ENCODE data around the gene PPEF1. TPM values are rescaled to one million over a fixed set of nuclear protein-coding genes. Genes with fewer than 3 reads are reported as not detected.

Gene PPEF1
- polyA plus RNA-seq, 1 donor from 2014 or later, result 1.5 TPM

- Histone ChIP-seq H3K27me3 (ENCODE audit: insufficient read depth, low read depth, low read length) (no peaks in the 10 kb centered on the region), H3K9me3 (ENCODE audit: low read length) (no peaks in the 10 kb centered on the region), H4K20me1 (ENCODE audit: insufficient read depth) (no peaks in the 10 kb centered on the region), H3K9ac (ENCODE audit: low read length) (no peak overlapping the region), H3K27ac (ENCODE audit: low read length) (no peak overlapping the region), H2AFZ (ENCODE audit: low read depth, low read length) (no peak overlapping the region), H3F3A (ENCODE audit: insufficient read depth, low read length, poor library complexity, severe bottlenecking) (no peaks in the 10 kb centered on the region), H3K36me3 (ENCODE audit: insufficient read depth, low read length) (no peaks in the 10 kb centered on the region), H3K4me3 (ENCODE audit: low read length) (no peak overlapping the region), H3K9me2 (ENCODE audit: insufficient read depth, low read length) (no peaks in the 10 kb centered on the region), H3K4me2 (ENCODE audit: low read length) (no peak overlapping the region), H3K79me2 (replicated peaks; ENCODE audit: insufficient read depth, low read length) (no peaks in the 10 kb centered on the region)
- TF ChIP-seq POLR2AphosphoS5 (IDR thresholded peaks at IDR 0.05) (no peak), EZH2 (IDR thresholded peaks at IDR 0.05; ENCODE audit: borderline replicate concordance, insufficient read depth, low read length, poor library complexity, severe bottlenecking) (no peak), EP300 (conservative IDR thresholded peaks at IDR 0.05; ENCODE audit: poor library complexity, severe bottlenecking) (no peak), CTCF (IDR thresholded peaks at IDR 0.05; ENCODE audit: poor library complexity, severe bottlenecking) (no peak), REST (IDR thresholded peaks at IDR 0.05; ENCODE audit: borderline replicate concordance) (no peak), RAD21 (conservative IDR thresholded peaks at IDR 0.05) (no peak), SMC3 (conservative IDR thresholded peaks at IDR 0.05; ENCODE audit: poor library complexity) (no peak), TAF1 (IDR thresholded peaks at IDR 0.05; ENCODE audit: low read depth) (no peak), MXI1 (conservative IDR thresholded peaks at IDR 0.05; ENCODE audit: poor library complexity, severe bottlenecking) (no peak)
These were observed 166.4 kb downstream of the PPEF1 start for GRCh38 chrX:18873836-18874235.

- H4K20me1 ChIP-seq (ENCODE audit: insufficient read depth), result no peaks in the 10 kb centered on the region
- H3K4me3 ChIP-seq (ENCODE audit: low read length), result no peak overlapping the region
- no peaks in the 10 kb centered on the region for H3K9me3 ChIP-seq (ENCODE audit: low read length)
- no peak overlapping the region for H3K27ac ChIP-seq (ENCODE audit: low read length)
- no peak overlapping the region for H3K4me2 ChIP-seq (ENCODE audit: low read length)
- H3K79me2 ChIP-seq (replicated peaks; ENCODE audit: insufficient read depth, low read length), result no peaks in the 10 kb centered on the region
- no peak for TF ChIP-seq CTCF (IDR thresholded peaks at IDR 0.05; ENCODE audit: poor library complexity, severe bottlenecking)
- no peak for TF ChIP-seq EZH2 (IDR thresholded peaks at IDR 0.05; ENCODE audit: borderline replicate concordance, insufficient read depth, low read length, poor library complexity, severe bottlenecking)
- no peak for TF ChIP-seq EP300 (conservative IDR thresholded peaks at IDR 0.05; ENCODE audit: poor library complexity, severe bottlenecking)
- TF ChIP-seq SMC3 (conservative IDR thresholded peaks at IDR 0.05; ENCODE audit: poor library complexity), result no peak
- no peak for TF ChIP-seq POLR2AphosphoS5 (IDR thresholded peaks at IDR 0.05)
- TF ChIP-seq RAD21 (conservative IDR thresholded peaks at IDR 0.05), result no peak
- TF ChIP-seq REST (IDR thresholded peaks at IDR 0.05; ENCODE audit: borderline replicate concordance), result no peak
- no peak for TF ChIP-seq TAF1 (IDR thresholded peaks at IDR 0.05; ENCODE audit: low read depth)
- no peak for TF ChIP-seq MXI1 (conservative IDR thresholded peaks at IDR 0.05; ENCODE audit: poor library complexity, severe bottlenecking)
- H3K9me2 ChIP-seq (ENCODE audit: insufficient read depth, low read length), result no peaks in the 10 kb centered on the region
- H3K36me3 ChIP-seq (ENCODE audit: insufficient read depth, low read length), result no peaks in the 10 kb centered on the region
- no peaks in the 10 kb centered on the region for H3K27me3 ChIP-seq (ENCODE audit: insufficient read depth, low read depth, low read length)
- no peak overlapping the region for H3K9ac ChIP-seq (ENCODE audit: low read length)
- H3F3A ChIP-seq (ENCODE audit: insufficient read depth, low read length, poor library complexity, severe bottlenecking), result no peaks in the 10 kb centered on the region
- no peak overlapping the region for H2AFZ ChIP-seq (ENCODE audit: low read depth, low read length)
These were observed 167.3 kb downstream of the PPEF1 start for GRCh38 chrX:18874560-18875255.
